HS-5 (cell line): ENCODE data around the gene DPM1.
A peak's percentile ranks its signal among the peaks of the same experiment; 100 is the strongest.

Experiments
- DNase-seq: peaks from one replicate; pipeline ENCODE4 v3.0.0-alpha.2; 2012; ENCODE audit warnings: low read depth

The DPM1 gene

DNA sequence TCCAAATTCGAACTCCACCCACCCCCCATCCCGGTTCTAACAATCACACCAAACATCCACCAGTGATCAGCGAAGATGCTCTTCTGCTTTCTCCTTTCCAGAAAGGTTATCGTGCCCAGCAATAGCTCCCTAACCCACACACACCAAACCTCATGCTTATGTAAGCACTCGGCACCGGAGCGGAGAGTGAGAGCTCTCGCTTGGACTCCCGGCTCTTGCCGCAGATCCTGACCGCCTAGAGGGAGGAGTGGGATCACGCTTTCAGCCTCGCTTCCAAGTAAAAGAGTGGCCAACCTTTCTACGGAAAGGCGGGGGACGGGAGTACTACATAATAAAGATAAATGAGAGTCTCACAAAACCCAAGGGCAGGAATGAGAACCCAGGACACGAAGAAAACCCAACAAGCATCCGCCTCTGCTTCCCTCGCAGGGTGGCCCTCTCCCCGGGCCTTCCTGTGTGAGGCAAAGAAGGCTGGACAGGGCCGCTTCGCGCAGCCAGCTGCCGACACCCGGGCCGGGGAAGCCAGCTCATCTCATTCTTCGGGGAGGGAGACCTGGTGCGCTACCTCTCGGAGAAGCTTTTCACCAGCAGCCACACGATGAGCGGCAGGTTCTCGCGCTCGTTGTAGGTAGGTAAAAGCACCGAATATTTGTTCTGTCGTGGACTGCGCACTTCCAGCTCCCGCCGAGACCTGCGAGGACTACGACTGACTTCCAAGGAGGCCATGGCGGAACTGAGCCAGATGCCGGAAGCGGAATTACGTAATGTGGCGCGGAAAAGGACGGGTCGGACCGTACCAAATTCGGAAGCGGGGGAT is at the start of gene DPM1:
Gene DPM1, minus strand, starts transcription at position 735 of the 817 bp plus-strand sequence. Its CDS starts 9 bp downstream, at position 726.
- DNase-seq = peak; percentile 37

DNA sequence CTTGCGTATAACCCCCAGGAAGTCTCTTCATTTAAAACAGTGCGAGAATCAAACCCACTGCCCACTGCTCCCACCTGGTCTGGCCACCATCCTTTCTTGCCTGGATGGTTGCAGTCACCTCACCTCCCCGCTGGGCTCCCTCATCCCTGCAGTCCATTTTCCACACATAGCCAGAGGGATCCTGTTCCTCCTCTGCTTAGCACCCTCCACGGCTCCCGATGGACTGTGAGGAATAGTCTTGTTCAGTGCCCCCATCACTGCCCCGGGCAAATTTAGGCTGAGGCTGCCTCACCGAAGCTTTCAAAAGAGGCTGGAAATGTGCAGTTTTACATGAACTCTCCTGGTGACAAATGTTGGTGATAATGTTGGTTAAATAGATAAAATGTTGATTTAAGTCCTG is 46.9 kb upstream of the DPM1 start:
- DNase-seq = no peak

DNA sequence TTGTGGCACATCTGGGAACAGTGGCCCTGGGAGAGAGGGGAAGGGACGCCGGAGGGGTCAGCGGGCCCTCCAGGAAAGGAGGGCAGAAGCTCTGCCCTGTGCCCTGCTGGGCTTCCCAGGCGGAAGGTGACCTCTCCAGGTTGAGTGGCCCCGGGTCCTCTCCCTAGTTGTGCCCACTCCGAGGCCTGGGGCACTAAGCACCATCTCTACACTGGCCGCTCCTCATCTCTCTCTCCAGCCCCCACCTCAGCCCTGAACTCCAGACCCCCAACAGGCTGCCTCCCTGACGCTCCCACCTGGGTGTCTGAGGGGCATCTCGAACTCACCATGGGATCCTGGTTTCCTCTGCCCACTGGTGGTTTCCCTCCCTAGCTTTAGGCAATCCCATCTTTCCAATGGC is 46.4 kb upstream of the DPM1 start:
- no peak for DNase-seq

DNA sequence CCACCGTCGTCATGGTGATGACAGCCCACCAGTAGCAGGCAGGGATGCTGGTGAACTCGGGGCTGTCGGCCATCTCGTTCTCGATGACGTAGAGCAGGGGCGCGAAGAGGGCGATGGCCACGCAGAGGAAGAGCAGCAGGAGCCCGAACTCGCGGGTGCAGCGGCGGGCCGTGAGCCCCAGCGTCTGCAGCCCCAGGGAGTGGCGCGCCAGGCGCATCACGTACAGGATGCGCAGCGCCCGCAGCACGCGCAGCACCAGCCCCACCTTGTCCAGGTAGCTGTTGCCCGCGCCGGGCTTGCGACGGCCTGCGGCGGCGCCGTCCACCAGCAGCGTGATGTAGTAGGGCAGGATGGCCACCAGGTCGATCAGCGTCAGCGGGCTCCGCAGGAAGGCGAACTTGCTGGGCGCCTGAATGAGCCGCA is 46.0 kb upstream of the DPM1 start:
- no peak for DNase-seq

DNA sequence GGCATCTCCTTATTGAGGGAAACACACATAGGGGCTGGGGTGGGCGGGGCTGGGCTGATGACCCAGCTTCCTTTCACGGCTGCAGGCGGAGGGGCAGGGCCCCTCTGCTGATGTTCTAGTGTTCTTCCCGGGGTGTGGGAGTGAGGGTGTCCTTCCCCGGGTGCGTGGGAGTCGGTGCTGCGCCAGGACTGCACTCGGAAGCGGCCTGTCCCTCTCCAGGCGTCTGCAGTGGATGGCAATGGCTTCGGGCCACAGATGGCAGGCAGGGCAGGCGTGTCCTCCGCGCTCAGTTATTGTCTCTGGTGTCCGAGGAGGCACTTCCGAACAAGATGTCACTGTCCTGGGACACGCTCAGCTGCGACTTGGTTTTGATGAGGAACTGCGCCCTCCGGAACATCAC is 45.4 kb upstream of the DPM1 start:
- DNase-seq = no peak

DNA sequence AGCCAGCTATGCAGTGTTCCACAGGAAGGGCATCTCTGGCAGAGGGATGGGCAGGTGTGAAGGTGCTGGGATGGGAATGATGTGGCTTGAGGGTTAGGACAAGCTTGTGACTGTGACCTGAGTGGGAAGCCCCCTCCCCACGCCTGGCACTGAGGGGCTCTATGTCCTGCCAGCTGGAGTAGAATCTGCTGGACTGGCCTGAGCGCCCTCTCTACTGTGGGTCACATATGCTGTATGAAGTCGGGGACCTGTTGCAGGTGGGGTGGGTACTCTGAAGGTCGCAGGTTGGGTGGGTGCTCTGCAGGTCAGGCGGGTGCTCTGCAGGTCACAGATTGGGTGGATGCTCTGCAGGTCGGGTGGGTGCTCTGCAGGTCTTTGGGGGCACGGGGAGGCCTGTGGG is 44.3 kb upstream of the DPM1 start:
- DNase-seq = no peak

DNA sequence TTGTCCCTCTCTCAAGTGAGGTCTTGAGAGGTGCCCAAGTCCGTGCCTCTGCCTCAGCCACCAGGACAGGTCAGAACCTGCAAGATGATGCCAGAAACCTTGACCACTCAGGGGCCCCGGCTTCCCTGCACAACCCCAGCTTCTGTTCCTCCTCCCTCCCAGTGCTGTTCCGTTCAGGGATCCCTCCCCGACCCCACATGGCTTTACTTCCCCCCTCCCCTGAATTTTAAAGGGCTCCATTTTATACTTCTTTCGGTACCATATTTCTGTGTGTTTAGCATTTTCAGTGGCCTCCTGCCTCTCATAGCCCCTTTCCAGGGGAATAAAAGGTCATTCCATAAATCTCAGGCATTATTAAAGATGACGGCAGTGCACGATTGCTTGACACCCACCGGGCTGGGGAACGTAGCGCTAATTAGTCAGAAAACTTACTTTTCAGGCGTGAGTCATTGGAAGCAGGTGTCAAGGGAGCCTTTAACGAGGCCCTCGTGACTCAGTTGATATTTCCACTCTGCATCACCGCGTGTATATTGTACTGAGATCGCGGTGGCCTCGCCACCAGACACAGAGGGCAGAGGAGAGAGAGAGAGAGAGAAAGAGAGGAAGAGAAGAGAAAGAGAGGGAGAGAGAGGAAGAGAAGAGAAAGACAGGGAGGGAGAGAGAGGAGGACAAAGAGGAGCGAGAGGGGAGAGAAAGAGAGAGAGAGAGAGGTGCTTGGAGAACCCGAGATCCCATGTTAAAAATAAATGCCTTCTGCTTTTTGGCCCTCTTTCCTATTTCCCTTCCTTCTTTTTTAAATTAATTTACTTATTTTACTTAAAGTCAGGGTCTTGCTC is 43.3 kb upstream of the DPM1 start:
- no peak for DNase-seq

DNA sequence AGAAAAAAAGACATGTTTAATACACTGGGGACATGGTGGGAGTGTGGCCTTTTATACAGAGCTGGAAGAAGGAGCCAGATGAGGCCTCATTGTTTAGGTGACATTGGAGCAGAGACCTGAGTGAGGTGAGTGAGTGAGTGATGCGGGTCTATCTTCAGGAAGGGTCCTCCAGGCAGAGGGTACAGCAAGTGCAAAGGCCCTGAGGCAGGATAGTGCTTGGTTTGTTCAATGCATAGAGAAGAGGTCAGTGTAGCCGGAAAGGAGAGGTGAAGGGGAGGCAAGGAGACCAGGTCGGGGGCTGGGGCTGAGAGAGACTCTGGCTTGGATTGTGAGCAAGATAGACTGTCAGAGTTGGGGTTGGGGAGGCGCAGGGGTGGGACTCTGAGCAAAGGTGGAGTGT is 41.0 kb upstream of the DPM1 start:
- DNase-seq = no peak

DNA sequence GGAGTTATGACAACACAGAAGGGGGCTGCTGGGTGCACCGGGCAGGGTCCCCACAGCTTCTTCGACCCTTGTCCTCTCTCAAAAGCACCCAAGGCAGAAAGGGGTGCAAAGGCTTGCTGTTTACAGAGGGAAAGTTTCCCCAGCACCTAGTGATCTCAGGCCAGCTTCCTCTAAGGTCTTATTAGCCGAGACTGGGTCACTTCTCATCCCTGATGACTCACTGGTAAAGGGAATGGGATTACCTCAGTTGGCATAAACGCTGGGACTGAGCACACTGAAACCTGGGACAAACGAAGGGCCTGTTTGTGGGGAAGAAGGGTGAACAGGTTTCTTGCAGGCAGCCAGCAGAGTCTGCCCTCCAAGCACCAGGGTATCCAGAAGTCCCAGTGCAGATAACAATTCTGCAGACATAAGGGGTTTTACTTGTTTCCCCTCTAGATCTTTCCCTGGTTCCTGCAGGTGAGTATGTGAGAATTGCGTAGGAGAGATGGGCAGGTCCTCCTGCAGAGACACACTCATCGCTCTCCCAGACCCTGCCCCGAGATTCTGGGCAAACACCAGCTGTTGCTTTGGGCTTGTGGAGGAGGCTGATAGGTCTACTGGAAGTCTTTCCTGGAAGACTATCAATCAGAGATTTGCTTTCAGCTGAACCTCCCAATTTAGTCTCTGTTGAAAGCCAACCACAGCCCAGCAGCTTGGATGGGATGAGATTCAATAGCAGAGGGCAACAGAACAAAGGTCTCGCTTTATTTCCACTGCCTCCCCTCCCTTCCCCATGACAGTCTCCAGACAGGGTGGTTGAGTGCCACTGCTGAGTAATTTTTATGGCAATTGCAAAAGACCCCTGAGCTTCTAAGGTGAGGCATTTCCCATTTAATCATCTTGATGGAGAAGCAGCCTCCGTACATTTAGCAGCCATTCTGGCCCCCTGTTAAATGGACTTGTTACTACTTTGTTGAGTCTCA is 38.9 kb upstream of the DPM1 start:
- no peak for DNase-seq

DNA sequence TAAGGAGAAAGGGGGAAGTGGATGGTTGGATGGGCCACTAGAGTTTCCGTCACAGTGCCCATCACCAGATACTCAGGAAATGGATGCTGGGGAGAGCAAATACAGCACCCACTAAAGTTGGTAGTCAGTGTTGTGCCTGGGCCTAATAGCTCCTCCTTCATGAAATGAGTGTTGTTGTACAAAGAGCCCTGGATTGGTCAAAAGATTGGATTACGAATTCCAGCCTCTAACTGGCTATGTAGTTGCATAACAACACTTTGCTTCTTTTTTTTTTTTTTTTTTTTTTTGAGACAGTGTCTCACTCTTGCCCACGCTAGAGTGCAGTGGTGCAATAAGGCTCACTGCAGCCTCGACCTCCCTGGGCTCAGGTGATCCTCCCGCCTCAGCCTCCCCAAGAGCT is 37.2 kb upstream of the DPM1 start:
- DNase-seq = no peak

DNA sequence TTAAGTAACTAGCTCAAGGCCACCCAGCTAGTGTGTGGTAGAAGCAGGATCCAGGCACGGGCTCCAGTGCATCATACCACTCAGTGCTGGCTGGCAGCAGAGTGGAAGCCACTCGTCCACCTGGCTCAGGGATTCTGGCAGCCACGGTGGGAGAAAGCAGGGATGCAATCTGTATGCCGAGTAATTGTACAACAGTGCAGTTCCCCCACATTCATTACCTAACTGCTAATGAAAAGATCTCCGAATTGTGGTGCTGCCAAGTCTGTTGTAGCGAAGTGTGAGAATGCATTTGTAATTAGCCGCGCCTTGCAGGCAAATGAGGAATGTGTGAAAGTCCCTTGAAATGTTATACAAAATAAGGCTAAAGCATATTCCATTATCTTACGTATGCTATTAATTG is 35.5 kb upstream of the DPM1 start:
- no peak for DNase-seq

DNA sequence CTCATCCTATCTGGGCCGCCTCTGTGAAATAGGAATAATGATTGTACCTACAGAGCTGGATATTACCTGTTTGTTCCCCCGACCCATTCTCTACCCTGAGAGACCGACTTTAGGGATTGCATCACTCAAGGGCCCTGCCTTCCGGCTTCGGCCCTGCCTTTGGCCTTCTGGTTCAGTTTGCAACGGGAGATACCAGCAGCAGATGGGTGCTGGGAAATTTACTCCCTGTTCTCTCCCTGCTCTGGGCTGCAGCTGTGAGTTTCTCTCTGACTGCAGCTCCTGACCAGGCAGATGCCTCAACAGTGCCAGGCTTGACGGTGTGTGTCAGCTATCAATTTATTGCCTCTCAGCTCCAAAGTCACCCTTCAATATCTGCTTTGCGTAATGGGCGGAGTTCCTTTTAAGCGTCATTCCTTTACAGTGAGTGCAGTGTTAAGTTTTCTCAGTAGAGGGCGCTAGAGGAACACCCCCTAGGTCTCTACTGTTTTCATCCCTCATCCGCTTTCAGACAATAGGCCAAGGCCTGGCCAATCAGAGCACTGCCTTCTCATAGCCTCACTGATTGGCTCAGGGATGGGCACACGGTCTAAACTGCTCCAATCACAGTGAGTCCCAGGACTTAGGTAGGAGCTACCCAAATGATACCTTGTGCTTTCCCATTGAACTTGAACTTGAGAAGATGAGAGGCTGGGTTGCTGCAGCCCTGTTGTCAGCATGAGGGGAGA is 34.6 kb upstream of the DPM1 start:
- peak; percentile 88 for DNase-seq

DNA sequence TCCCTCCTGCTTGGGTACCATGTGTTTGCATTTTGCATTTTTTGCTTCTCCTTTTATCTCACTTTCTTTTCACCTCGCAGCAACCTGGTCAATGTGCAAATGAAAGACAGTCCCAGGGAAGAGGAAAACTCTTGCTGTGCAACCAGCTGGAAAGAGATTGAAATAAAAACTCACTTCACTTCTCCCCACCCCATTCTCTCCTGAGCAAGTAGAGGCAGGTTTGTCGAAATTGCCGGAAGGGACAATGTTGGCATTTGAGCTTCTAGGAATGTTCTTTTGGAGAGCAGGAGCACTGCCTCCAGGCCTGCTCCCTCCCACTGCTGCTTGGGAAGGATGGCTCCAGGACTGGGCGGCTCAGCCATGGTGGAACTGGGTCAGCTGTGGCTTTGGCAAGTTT is 34.0 kb upstream of the DPM1 start:
- no peak for DNase-seq

DNA sequence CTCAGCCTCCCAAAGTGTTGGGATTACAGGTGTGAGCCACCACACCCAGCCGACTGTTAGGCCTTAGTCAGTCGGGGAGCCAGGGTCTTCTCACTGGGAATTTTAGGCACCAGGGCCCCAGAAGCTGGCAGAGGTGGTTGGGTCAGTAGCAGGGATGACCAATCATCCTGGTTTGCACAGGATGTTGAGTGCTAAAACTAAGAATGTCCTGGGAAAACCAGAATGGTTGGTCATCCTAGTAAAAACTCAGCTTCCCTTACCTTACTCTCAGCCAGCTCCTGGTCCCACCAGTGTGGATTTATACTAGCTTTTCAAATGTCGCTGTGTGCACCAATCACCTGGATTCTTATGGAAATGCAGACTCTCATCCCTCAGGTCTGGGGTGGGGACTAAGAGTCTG is 32.7 kb upstream of the DPM1 start:
- DNase-seq = no peak

DNA sequence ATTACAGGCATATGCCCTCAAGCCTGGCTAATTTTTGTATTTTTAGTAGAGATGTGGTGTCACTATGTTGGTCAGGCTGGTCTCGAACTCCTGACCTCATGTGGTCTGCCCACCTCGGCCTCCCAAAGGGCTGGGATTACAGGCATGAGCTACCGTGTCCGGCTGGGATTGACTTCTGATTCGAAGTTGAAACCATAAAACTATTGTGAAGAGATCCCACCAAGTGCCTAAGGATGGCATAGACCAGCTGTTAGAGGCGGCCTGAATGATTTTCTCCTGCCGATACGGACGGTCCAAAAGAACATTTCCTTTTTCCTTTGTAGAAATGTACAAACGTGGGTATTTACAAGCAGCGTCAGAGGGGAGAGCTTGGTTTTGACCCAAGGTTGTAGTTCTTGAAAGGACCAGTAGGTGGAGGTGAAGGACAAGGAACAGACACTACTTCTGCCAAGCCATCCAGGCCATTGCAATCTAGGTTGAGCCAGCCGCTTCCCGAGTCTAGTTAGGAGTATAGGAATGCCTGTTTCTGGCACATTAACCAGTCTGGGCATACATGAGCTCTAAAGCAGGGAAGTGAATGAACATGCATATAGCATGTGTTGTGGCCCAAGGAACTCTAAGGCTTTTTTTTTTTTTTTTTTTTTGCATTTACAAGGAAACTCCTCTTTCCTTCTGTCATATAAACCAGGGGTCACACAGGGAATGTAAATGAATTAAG is 29.3 kb upstream of the DPM1 start:
- DNase-seq = peak; percentile 100

DNA sequence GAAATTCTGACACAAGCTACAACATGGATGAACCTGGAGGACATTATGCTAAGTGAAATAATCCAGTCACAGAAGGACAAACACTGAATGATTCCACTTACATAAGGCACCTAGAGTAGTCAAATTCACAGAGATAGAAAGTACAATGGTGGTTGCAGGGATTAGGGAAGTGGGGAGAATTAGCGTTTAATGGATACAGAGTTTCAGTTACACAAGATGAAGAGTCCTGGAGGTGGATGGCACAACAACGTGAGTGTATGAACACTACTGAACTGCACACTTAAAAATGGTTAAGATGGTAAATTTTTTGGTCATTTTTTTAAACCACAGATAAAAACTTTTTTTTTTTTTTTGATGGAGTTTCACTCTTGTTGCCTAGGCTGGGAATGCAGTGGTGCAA is 25.0 kb upstream of the DPM1 start:
- DNase-seq = no peak

DNA sequence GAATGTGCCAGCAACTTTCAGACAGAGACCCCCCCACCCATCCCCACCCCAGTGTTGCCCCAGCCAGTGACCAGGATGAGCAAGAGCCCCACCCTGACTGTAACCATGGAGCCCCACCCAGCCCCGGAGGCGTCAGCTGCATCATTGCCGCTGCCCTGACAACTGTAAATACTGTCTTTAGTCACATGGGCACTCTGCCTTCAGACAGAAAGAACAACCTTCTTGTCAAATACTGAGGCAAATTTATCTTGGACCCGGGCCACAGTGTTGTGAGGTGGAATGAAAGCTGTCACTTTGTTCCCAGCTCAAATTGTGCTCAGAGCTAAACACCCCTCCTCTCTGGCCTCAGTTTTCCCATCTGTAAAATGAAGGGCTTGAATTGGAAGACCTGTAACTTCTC is 24.0 kb upstream of the DPM1 start:
- DNase-seq = no peak

DNA sequence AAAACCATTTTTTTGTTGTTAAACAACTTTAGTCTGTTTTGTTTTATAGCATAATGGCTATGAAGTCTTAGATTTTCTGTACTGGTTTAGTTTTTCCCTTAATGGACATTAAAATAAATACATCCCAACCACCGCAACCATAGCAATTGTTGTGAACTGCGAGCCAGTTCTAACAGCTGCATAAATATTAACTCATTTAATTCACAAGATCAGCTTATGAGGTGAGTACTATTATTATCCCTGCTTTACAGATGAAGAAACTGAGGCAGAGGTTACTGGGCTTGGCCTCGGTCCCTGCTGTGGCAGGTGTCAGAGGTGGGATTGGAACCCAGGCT is 23.3 kb upstream of the DPM1 start:
- DNase-seq = no peak

DNA sequence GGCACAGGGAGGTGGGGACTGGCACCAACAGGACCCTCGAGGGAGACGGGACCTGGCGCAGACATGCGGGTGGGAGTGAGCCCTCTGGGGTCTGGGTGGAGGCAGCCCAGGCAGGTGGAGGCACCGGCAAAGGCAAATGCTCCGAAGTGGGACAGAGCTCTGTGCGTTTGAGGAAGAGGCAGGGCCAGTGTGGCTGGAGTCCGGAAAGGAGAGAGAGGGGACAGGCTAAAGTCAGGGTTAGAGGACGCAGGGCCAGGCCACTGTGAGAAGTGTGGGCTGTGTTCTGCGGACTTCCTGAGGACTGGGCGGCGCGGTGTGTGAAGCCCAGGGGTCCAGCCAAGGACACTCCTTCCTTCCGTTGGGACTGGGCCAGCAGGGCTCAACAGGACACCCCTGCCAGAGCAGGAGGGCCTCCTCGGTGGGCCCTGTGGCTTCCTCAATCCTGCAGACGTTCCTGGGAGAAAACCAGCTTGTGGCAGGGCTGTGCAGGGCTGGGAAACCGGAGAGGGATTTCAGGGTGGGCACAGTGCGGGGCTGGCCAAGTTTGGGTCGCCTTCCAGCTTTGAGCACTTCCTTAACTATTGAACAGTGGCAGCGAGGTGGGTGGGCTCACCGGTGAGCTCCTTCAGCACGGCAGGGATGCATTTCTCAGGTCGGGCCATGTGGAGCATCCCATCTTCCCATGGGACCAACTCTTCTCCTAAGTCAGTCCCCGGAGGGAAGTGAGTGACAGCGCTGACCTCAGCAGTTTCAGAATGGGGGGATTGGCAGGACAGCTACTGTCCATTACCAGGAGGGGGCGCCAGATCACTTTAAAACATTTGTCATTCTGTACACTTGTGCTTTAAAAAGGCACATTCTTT is 22.8 kb upstream of the DPM1 start:
- DNase-seq = peak; percentile 82

DNA sequence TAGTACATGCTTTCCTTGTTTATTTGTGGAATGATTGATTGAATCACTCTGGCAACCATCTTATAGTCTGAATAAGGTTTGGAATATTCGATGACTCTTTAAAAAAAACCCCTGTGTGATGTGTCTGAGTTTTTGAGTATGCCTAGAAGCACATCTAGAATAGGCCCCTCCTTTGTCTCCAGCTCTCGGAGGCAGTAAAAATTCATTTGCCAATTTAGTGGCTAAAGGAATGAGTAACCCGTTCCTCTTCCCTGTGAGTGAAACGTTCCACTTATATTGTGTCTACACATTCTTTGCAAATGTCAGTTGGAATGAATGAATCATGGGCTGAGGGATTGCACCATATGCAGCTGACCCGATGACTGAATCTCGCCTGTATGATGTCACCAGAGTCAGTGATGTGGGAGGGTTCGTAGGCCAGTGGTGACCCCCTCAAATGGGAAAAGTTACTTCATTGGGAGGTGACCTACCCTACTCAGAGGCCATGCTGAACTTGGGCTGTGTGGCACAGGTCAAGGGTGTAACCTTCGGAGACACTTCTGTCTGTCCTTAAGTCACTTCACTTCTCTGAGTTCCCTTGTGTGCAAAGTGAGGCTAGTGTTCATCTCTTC is 21.8 kb upstream of the DPM1 start:
- DNase-seq = peak; percentile 100
